Measurements from ENCODE around the gene CFAP221. TPM values are rescaled to one million over a fixed set of nuclear protein-coding genes. Genes with fewer than 3 reads are reported as not detected.

Gene CFAP221
- total and polyA plus RNA-seq, 9 donors, result 0.24 to 23.4 (median 2.4) TPM

GRCh38 chr2:119629323-119629825, 85.1 kb downstream of the CFAP221 start:
- H3K9me3 ChIP-seq, result no peaks in the 10 kb centered on the region
- intact Hi-C loops (cut with DNase I), result no loop called here
- H3K4me3 ChIP-seq, result no peak overlapping the region
- DNase-seq, result no peak
- H3K27me3 ChIP-seq, result no peaks in the 10 kb centered on the region
- H3K36me3 ChIP-seq, result no peaks in the 10 kb centered on the region
- whole genome bisulfite sequencing, 3 donors, result 72 to 82% (median 73%) methylated on average over 5 of the region's 5 CpGs
- H3K4me1 ChIP-seq (ENCODE audit: insufficient read depth), result no peaks in the 10 kb centered on the region
- H3K27ac ChIP-seq, result no peak overlapping the region
- TF ChIP-seq EP300 (IDR thresholded peaks at IDR 0.05) (no peak), POLR2A (IDR thresholded peaks at IDR 0.05) (no peak)
- TF ChIP-seq, protein P1, sequence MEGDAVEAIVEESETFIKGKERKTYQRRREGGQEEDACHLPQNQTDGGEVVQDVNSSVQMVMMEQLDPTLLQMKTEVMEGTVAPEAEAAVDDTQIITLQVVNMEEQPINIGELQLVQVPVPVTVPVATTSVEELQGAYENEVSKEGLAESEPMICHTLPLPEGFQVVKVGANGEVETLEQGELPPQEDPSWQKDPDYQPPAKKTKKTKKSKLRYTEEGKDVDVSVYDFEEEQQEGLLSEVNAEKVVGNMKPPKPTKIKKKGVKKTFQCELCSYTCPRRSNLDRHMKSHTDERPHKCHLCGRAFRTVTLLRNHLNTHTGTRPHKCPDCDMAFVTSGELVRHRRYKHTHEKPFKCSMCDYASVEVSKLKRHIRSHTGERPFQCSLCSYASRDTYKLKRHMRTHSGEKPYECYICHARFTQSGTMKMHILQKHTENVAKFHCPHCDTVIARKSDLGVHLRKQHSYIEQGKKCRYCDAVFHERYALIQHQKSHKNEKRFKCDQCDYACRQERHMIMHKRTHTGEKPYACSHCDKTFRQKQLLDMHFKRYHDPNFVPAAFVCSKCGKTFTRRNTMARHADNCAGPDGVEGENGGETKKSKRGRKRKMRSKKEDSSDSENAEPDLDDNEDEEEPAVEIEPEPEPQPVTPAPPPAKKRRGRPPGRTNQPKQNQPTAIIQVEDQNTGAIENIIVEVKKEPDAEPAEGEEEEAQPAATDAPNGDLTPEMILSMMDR (IDR thresholded peaks at IDR 0.05), result no peak

- Histone ChIP-seq H3K36me3 (no peaks in the 10 kb centered on the region), H3K27ac (no peak overlapping the region), H3K4me3 (no peak overlapping the region), H3K27me3 (no peaks in the 10 kb centered on the region), H3K9me3 (no peaks in the 10 kb centered on the region), H3K4me1 (ENCODE audit: insufficient read depth) (no peaks in the 10 kb centered on the region)
- TF ChIP-seq, protein P1 (IDR thresholded peaks at IDR 0.05), result no peak
- TF ChIP-seq EP300 (IDR thresholded peaks at IDR 0.05) (no peak), POLR2A (IDR thresholded peaks at IDR 0.05) (no peak)
- no peak for DNase-seq
- 92 to 96% (median 93%) methylated on average over 4 of the region's 4 CpGs for WGBS, 3 donors
- intact Hi-C loops (cut with DNase I), result no loop called here
Measured at GRCh38 chr2:119630121-119630520, 85.9 kb downstream of the CFAP221 start.

- TF ChIP-seq POLR2A (IDR thresholded peaks at IDR 0.05) (no peak), EP300 (IDR thresholded peaks at IDR 0.05) (no peak)
- TF ChIP-seq, protein P1 (IDR thresholded peaks at IDR 0.05), result no peak
- H3K4me1 ChIP-seq (ENCODE audit: insufficient read depth), result no peaks in the 10 kb centered on the region
- no peaks in the 10 kb centered on the region for H3K9me3 ChIP-seq
- intact Hi-C loops (cut with DNase I), result no loop called here
- H3K27me3 ChIP-seq, result no peaks in the 10 kb centered on the region
- 25 to 34% (median 29%) methylated on average over 5 of the region's 5 CpGs for WGBS, 3 donors
- no peak overlapping the region for H3K27ac ChIP-seq
- no peak for DNase-seq
- H3K4me3 ChIP-seq, result no peak overlapping the region
- H3K36me3 ChIP-seq, result no peaks in the 10 kb centered on the region
Measured at GRCh38 chr2:119637371-119637770, 93.1 kb downstream of the CFAP221 start.

DNA sequence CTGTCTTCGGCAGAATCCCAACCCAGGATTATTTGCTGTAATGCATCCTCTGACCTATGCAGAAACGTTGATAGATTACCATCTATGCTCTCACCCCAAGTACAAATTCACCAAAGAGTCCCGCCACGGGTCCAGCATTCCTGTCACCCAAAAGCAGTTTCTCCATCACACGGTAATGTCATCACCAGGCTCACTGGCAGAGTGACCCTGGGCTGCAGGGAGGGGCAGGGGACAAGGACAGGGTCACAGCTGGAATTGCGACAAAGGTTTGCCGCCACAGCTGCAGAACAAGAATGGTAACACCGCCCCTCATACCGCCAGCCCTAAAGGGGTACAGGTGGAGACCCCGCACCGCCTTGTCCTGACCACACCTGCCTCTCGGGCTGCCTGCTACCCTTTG, 94.0 kb downstream of the CFAP221 start:
- Histone ChIP-seq H3K27ac (no peak overlapping the region), H3K27me3 (no peaks in the 10 kb centered on the region), H3K9me3 (no peaks in the 10 kb centered on the region), H3K4me1 (ENCODE audit: insufficient read depth) (no peaks in the 10 kb centered on the region), H3K4me3 (no peak overlapping the region), H3K36me3 (no peaks in the 10 kb centered on the region)
- DNase-seq, result no peak
- WGBS, 3 donors, result 66 to 72% (median 67%) methylated on average over 12 of the region's 12 CpGs
- TF ChIP-seq EP300 (IDR thresholded peaks at IDR 0.05) (no peak), POLR2A (IDR thresholded peaks at IDR 0.05) (no peak)
- TF ChIP-seq, protein P1 (IDR thresholded peaks at IDR 0.05), result no peak
- intact Hi-C loops (cut with DNase I), result no loop called here
